K562 (cell line): ENCODE results near the gene ASCL2. TPM values are rescaled to one million over a fixed set of nuclear protein-coding genes. Genes with fewer than 3 reads are reported as not detected.

ENCODE experiments used
- BHLHE40 ChIP-seq: IDR thresholded peaks from 2 replicates; pipeline ENCODE4 v1.6.1; 2011; ENCODE audit warnings: low read length, improper control_type of control experiment
- CTBP1 ChIP-seq: fragments of 450-650 bp; IDR thresholded peaks from 2 replicates; pipeline ENCODE4 v1.6.1; 2016; ENCODE audit warnings: borderline replicate concordance
- GABPA ChIP-seq: fragments of 200-800 bp; sonication (Bioruptor generic); conservative IDR thresholded peaks from 2 replicates; pipeline ENCODE4 v1.6.1; 2016; ENCODE audit warnings: low read depth, missing genetic modification characterization, missing compliant biosample characterization
- L3MBTL2 ChIP-seq: fragments of 450-650 bp; IDR thresholded peaks from 2 replicates; pipeline ENCODE4 v1.6.1; 2016; ENCODE audit warnings: mild to moderate bottlenecking, moderate library complexity
- NR3C1 ChIP-seq: sonication (generic); formaldehyde crosslinking; IDR thresholded peaks from 2 replicates; pipeline ENCODE4 v1.8.1; 2022; ENCODE audit warnings: missing genetic modification reagents
- NRF1 ChIP-seq, 2 experiments: fragments of 450-650 bp; IDR thresholded peaks in 1 of 2; conservative IDR thresholded peaks in 1 of 2; 2 replicates each; pipeline ENCODE4 v1.6.1; 2014; ENCODE audit warnings: mild to moderate bottlenecking in 2 of 2
- POU5F1 ChIP-seq: fragments of 150-350 bp; IDR thresholded peaks from 2 replicates; pipeline ENCODE4 v1.6.1; 2014; ENCODE audit warnings: borderline replicate concordance, low read length, low read depth, mild to moderate bottlenecking; ENCODE audit not compliant: partially characterized antibody
- RAD21 ChIP-seq, 2 experiments: fragments of 250-450 bp in 1 of 2; fragments of 450-650 bp in 1 of 2; sonication (Bioruptor Pico) in 1 of 2; formaldehyde crosslinking in 1 of 2; IDR thresholded peaks in 1 of 2; conservative IDR thresholded peaks in 1 of 2; 2 replicates each; pipeline versions ENCODE4 v1.4.0 to v1.8.0; 2020 to 2022; ENCODE audit warnings: mild to moderate bottlenecking in 2 of 2, moderate library complexity in 1 of 2
- ZNF133 ChIP-seq: fragments of 250-450 bp; sonication (Bioruptor Pico); IDR thresholded peaks from 2 replicates; pipeline ENCODE4 v1.4.0; 2020; ENCODE audit warnings: mild to moderate bottlenecking
- ZNF57 ChIP-seq: fragments of 450-650 bp; formaldehyde crosslinking; IDR thresholded peaks from 2 replicates; pipeline ENCODE4 v1.4.0; 2020; ENCODE audit warnings: mild to moderate bottlenecking, moderate library complexity
- polyA plus RNA-seq, 8 experiments: library from polyadenylated mRNA; depleted of rRNA in 4 of 8; stranded (reverse) in 5 of 8; unstranded in 3 of 8; fragments of >200 nt; fragmentation: Nextera tagmentation in 2 of 8; fragmentation: Illumina TruSeq in 1 of 8; extraction: Ambion mirVana in 2 of 8; extraction: Trizol in 1 of 8; gene quantifications; 2 replicates each; pipeline versions ENCODE4 v1.2.1 to v1.2.3, GENCODE V29; 2011 to 2014; ENCODE audit warnings: inconsistent platforms in 1 of 8, missing spikeins in 1 of 8
- total RNA-seq, 7 experiments: library from RNA; depleted of rRNA in 6 of 7; stranded (reverse); fragments of >200 nt in 6 of 7; fragmentation: Illumina TruSeq in 2 of 7; extraction: Trizol in 2 of 7; gene quantifications; 2 replicates each; pipeline versions ENCODE4 v1.2.1 to v1.2.3, GENCODE V29; 2011 to 2021; ENCODE audit warnings: low replicate concordance in 1 of 7
- TF ChIP-seq, protein P1 (sequence below), 2 experiments: IDR thresholded peaks; 2 replicates each; pipeline ENCODE4 v1.6.1; 2012; ENCODE audit warnings: improper control_type of control experiment in 2 of 2, low read depth in 2 of 2, low read length in 2 of 2, borderline replicate concordance in 1 of 2
- TF ChIP-seq, protein P2 (sequence below): sonication (generic); formaldehyde crosslinking; IDR thresholded peaks from 2 replicates; pipeline ENCODE4 v1.9.0; 2022; ENCODE audit warnings: mild to moderate bottlenecking, missing genetic modification reagents
- TF ChIP-seq, protein P3 (sequence below): IDR thresholded peaks from 2 replicates; pipeline ENCODE4 v1.6.1; 2011; ENCODE audit warnings: borderline replicate concordance, low read depth, mild to moderate bottlenecking, moderate library complexity, low read length; ENCODE audit not compliant: insufficient read depth, poor library complexity, severe bottlenecking
- TF ChIP-seq, protein P4 (sequence below): sonication (generic); formaldehyde crosslinking; IDR thresholded peaks from 2 replicates; pipeline ENCODE4 v1.4.0; 2020; ENCODE audit warnings: mild to moderate bottlenecking, missing genetic modification reagents
- TF ChIP-seq, protein P5 (sequence below): fragments of 450-650 bp; IDR thresholded peaks from 2 replicates; pipeline ENCODE4 v1.6.1; 2016
- TF ChIP-seq, protein P6 (sequence below): sonication (generic); formaldehyde crosslinking; IDR thresholded peaks from 2 replicates; pipeline ENCODE4 v1.9.0; 2022; ENCODE audit warnings: mild to moderate bottlenecking, missing genetic modification reagents

ASCL2 gene
- total and polyA plus RNA-seq, 9 of the 15 experiments (the other 6 are each of a cell fraction or from before 2014, with no cell fraction given): 0.11 to 1.4 (median 0.36) TPM; not detected in 2

DNA sequence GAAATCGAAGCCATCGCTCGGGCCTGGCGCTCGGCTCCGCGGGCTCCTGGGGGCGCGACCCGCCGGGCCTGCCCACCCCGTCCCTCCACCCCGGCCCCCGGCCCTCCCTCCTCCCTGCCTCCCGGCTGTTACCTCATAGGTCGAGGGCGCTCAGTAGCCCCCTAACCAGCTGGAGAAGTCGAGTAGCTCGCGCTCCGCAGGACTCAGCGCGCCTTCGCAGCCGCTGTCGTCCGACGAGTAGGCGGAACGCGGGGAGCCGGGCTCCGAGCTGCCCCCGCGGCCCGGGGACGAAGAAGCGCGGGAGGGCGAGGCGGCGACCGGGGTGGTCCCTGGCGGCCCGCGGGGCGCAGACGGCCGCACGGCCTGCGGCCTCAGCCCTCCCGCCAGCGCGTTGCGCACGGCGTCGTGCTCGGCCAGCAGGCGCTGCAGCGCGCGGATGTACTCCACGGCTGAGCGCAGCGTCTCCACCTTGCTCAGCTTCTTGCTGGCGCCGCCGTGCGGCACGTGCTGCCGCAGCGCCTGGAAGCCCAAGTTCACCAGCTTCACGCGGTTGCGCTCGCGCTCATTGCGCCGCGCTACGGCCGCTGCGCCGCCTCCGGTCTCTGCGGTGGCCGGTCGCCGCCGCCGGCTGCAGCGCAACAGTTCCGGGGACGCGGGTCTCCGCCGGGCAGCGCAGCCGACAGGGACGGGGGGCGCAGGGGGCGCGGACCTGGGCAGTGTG lies 627 bp downstream of the ASCL2 start (continued):
- TF ChIP-seq, protein P1, sequence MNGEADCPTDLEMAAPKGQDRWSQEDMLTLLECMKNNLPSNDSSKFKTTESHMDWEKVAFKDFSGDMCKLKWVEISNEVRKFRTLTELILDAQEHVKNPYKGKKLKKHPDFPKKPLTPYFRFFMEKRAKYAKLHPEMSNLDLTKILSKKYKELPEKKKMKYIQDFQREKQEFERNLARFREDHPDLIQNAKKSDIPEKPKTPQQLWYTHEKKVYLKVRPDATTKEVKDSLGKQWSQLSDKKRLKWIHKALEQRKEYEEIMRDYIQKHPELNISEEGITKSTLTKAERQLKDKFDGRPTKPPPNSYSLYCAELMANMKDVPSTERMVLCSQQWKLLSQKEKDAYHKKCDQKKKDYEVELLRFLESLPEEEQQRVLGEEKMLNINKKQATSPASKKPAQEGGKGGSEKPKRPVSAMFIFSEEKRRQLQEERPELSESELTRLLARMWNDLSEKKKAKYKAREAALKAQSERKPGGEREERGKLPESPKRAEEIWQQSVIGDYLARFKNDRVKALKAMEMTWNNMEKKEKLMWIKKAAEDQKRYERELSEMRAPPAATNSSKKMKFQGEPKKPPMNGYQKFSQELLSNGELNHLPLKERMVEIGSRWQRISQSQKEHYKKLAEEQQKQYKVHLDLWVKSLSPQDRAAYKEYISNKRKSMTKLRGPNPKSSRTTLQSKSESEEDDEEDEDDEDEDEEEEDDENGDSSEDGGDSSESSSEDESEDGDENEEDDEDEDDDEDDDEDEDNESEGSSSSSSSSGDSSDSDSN (IDR thresholded peaks at IDR 0.05; ENCODE audit: borderline replicate concordance in 1 of 2, low read depth in 2 of 2, low read length in 2 of 2): peak in 1 of 2 experiments; percentile 62; a peak in 1 of 4 replicates
- TF ChIP-seq NRF1 (conservative IDR thresholded peaks at IDR 0.05 in 1 of 2, IDR thresholded peaks at IDR 0.05 in 1 of 2): peak in 1 of 2 experiments; percentile 10; a peak in 2 of 4 replicates
- TF ChIP-seq, protein P2, sequence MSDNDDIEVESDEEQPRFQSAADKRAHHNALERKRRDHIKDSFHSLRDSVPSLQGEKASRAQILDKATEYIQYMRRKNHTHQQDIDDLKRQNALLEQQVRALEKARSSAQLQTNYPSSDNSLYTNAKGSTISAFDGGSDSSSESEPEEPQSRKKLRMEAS (CRISPR knock-in tag): peak; percentile 93
- TF ChIP-seq CTBP1: peak; percentile 47; the same call in 1 of the 2 replicates
- peak; percentile 98 for TF ChIP-seq BHLHE40
- TF ChIP-seq NR3C1 (CRISPR knock-in tag): peak; percentile 95
- TF ChIP-seq L3MBTL2: peak; percentile 96
- TF ChIP-seq, protein P3, sequence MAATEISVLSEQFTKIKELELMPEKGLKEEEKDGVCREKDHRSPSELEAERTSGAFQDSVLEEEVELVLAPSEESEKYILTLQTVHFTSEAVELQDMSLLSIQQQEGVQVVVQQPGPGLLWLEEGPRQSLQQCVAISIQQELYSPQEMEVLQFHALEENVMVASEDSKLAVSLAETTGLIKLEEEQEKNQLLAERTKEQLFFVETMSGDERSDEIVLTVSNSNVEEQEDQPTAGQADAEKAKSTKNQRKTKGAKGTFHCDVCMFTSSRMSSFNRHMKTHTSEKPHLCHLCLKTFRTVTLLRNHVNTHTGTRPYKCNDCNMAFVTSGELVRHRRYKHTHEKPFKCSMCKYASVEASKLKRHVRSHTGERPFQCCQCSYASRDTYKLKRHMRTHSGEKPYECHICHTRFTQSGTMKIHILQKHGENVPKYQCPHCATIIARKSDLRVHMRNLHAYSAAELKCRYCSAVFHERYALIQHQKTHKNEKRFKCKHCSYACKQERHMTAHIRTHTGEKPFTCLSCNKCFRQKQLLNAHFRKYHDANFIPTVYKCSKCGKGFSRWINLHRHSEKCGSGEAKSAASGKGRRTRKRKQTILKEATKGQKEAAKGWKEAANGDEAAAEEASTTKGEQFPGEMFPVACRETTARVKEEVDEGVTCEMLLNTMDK: peak; percentile 71
- TF ChIP-seq, protein P4, sequence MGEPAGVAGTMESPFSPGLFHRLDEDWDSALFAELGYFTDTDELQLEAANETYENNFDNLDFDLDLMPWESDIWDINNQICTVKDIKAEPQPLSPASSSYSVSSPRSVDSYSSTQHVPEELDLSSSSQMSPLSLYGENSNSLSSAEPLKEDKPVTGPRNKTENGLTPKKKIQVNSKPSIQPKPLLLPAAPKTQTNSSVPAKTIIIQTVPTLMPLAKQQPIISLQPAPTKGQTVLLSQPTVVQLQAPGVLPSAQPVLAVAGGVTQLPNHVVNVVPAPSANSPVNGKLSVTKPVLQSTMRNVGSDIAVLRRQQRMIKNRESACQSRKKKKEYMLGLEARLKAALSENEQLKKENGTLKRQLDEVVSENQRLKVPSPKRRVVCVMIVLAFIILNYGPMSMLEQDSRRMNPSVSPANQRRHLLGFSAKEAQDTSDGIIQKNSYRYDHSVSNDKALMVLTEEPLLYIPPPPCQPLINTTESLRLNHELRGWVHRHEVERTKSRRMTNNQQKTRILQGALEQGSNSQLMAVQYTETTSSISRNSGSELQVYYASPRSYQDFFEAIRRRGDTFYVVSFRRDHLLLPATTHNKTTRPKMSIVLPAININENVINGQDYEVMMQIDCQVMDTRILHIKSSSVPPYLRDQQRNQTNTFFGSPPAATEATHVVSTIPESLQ: 0 out of 2 replicates have a peak, but pooled peaks have one; percentile 46
- TF ChIP-seq, protein P5, sequence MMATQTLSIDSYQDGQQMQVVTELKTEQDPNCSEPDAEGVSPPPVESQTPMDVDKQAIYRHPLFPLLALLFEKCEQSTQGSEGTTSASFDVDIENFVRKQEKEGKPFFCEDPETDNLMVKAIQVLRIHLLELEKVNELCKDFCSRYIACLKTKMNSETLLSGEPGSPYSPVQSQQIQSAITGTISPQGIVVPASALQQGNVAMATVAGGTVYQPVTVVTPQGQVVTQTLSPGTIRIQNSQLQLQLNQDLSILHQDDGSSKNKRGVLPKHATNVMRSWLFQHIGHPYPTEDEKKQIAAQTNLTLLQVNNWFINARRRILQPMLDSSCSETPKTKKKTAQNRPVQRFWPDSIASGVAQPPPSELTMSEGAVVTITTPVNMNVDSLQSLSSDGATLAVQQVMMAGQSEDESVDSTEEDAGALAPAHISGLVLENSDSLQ: no peak
- TF ChIP-seq GABPA (tag): 0 out of 2 replicates have a peak, but pooled peaks have one; percentile 7
- TF ChIP-seq POU5F1: no peak
- 0 out of 4 replicates have a peak, but pooled peaks of 1 of the 2 experiments have one; percentile 5 for TF ChIP-seq RAD21 (CRISPR knock-in tag; conservative IDR thresholded peaks at IDR 0.05 in 1 of 2, IDR thresholded peaks at IDR 0.05 in 1 of 2)
- TF ChIP-seq ZNF57 (CRISPR knock-in tag): no peak
- TF ChIP-seq, protein P6, sequence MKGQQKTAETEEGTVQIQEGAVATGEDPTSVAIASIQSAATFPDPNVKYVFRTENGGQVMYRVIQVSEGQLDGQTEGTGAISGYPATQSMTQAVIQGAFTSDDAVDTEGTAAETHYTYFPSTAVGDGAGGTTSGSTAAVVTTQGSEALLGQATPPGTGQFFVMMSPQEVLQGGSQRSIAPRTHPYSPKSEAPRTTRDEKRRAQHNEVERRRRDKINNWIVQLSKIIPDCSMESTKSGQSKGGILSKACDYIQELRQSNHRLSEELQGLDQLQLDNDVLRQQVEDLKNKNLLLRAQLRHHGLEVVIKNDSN (CRISPR knock-in tag): peak; percentile 77
- TF ChIP-seq ZNF133 (CRISPR knock-in tag): no peak
